A549 treated with AZD9567 at 1 μM for 4 hours (cell line): ENCODE data around the gene STARD5. TPM values are rescaled to one million over a fixed set of nuclear protein-coding genes. Genes with fewer than 3 reads are reported as not detected.

ENCODE experiments used
- total RNA-seq: library from RNA; stranded (reverse); fragments of 200-300 nt; extraction: Qiagen RNA extraction; gene quantifications from 5 replicates; pipeline ENCODE4 v1.2.3, GENCODE V29; 2022; ENCODE audit not compliant: insufficient read depth

Gene STARD5, protein sequence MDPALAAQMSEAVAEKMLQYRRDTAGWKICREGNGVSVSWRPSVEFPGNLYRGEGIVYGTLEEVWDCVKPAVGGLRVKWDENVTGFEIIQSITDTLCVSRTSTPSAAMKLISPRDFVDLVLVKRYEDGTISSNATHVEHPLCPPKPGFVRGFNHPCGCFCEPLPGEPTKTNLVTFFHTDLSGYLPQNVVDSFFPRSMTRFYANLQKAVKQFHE
- 2.0 to 3.4 TPM (median 2.1 TPM) in 5 replicates for total RNA-seq

DNA sequence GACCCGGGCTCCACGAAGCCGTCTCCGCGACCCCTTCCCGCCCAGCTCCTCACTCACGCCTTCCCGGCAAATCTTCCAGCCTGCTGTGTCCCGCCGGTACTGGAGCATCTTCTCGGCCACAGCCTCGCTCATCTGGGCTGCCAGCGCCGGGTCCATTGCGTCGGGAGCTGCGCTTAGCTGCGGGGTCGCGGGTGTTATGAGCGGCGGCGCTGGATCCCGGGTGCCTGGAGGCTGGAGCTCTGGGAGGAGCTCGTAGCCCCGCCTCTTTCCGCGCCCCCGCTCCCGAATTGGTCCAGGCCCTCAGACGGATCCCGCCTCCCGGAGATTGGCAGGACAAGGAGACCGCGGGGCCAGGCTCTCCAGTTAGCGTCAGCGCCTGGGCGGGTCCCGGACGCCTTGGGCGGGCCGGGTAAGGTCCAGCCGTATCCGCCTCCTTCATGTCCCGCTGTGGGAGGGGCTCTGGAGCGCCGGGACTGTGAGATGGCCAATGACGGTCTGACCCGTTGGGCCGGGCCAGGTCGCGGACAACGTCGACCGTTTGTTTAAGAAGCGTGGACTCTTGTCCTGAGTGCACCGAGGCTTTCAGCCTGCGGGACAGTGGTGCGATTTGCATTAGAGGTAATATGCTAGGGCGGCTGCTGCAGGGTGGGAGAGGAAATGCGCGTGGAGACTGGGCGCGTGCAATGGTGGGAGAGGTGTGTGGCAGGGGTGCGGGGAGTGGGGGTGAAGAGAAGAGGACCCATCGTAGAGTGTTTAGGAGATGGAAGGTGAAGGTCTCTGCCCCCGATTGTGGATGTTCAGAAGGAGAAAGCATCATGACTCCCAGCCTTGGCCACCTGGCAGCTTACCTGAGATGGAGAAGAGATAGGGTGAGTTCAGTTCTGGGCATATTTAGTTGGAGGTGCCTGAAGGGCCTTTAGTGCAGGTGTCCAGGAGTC is at the start of gene STARD5:
Gene STARD5 (minus strand): TSS at position 198 of the 938 bp plus-strand sequence. CDS start 42 bp downstream, at position 156.

Other genes with a start within 250 kb of the STARD5 start
- not detected in 5 replicates for gene CFAP161, start 189.9 kb downstream of the STARD5 start, total RNA-seq
- 0.07 to 0.26 TPM (median 0.23 TPM) in 4 of 5 replicates, not detected in the other for gene IL16, start 127.3 kb downstream of the STARD5 start, total RNA-seq
- not detected in 5 replicates for gene TMC3, start 50.1 kb upstream of the STARD5 start, total RNA-seq